GM21737 (cell line): Measurements from ENCODE around the gene CSPG4.

Experiments used
- ATAC-seq: cut with Tn5 transposase; IDR thresholded peaks from one replicate; pipeline ENCODE4 v1.9.1; 2021; ENCODE audit warnings: mild to moderate bottlenecking, moderate library complexity; ENCODE audit not compliant: unreplicated experiment

Gene CSPG4

GRCh38 chr15:75651810-75652543, 60.7 kb downstream of the CSPG4 start:
- no peak for ATAC-seq

GRCh38 chr15:75650908-75651809, 61.5 kb downstream of the CSPG4 start:
- ATAC-seq = no peak

- no peak for ATAC-seq
These were observed 62.8 kb downstream of the CSPG4 start for GRCh38 chr15:75649848-75650247.

GRCh38 chr15:75649045-75649761, 63.4 kb downstream of the CSPG4 start:
- no peak for ATAC-seq

GRCh38 chr15:75648156-75649000, 64.3 kb downstream of the CSPG4 start:
- no peak for ATAC-seq

GRCh38 chr15:75647370-75648155, 65.1 kb downstream of the CSPG4 start, which contains the start of gene SNX33:
SNX33 (plus strand) TSS chr15:75647912; CDS start chr15:75649103, 1,191 bp downstream.
- no peak for ATAC-seq

- ATAC-seq = no peak
These were observed 65.7 kb downstream of the CSPG4 start for GRCh38 chr15:75646944-75647364.

GRCh38 chr15:75646112-75646943, 66.3 kb downstream of the CSPG4 start:
- no peak for ATAC-seq

- ATAC-seq = no peak
These were observed 68.3 kb downstream of the CSPG4 start for GRCh38 chr15:75644376-75644775.

GRCh38 chr15:75641603-75642002, 71.0 kb downstream of the CSPG4 start:
- ATAC-seq = no peak

- ATAC-seq = no peak
These were observed 71.5 kb downstream of the CSPG4 start for GRCh38 chr15:75641179-75641503.

GRCh38 chr15:75640483-75641178, 72.0 kb downstream of the CSPG4 start:
- peak; percentile 21 for ATAC-seq

GRCh38 chr15:75639709-75640482, 72.8 kb downstream of the CSPG4 start, which contains the start of gene IMP3:
IMP3 (minus strand) TSS chr15:75640224; CDS start chr15:75640168, 56 bp downstream.
- ATAC-seq = peak; percentile 91

GRCh38 chr15:75639191-75639708, 73.4 kb downstream of the CSPG4 start:
- no peak for ATAC-seq

- no peak for ATAC-seq
These were observed 75.2 kb downstream of the CSPG4 start for GRCh38 chr15:75637245-75638009.

- no peak for ATAC-seq
These were observed 76.6 kb downstream of the CSPG4 start for GRCh38 chr15:75636026-75636425.
